HG03066 (cell line): ENCODE measurements around the gene PLCG1.

Experiments used
- ATAC-seq: cut with Tn5 transposase; IDR thresholded peaks from one replicate; pipeline ENCODE4 v1.9.1; 2021; ENCODE audit warnings: low read depth; ENCODE audit not compliant: unreplicated experiment

PLCG1 gene

DNA sequence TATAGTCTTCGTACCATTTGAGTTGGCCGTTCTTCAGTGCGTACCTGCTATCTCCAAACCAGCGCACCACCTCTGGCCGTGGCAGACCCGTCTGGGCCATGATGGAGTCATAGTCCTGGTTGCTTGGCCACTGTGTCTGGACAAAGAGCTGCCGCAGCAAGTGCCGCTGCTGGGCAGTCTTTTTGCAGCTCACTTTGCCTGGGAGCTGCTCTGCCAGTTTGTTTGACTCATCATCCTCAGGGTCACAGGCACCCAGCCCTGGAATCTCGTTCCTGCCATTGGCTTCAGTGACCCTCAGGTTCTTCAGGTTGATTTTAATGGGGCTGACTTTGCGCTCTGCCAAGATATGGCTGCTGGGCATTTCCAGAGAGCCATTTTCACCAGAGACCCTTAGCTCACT is 65.1 kb downstream of the PLCG1 start:
- ATAC-seq, result no peak

GRCh38 chr20:41203660-41204059 is 66.3 kb downstream of the PLCG1 start:
- ATAC-seq, result no peak

- no peak for ATAC-seq
Measured at GRCh38 chr20:41204304-41205265, 67.2 kb downstream of the PLCG1 start.

GRCh38 chr20:41205313-41205712 is 68.0 kb downstream of the PLCG1 start:
- ATAC-seq, result no peak

DNA sequence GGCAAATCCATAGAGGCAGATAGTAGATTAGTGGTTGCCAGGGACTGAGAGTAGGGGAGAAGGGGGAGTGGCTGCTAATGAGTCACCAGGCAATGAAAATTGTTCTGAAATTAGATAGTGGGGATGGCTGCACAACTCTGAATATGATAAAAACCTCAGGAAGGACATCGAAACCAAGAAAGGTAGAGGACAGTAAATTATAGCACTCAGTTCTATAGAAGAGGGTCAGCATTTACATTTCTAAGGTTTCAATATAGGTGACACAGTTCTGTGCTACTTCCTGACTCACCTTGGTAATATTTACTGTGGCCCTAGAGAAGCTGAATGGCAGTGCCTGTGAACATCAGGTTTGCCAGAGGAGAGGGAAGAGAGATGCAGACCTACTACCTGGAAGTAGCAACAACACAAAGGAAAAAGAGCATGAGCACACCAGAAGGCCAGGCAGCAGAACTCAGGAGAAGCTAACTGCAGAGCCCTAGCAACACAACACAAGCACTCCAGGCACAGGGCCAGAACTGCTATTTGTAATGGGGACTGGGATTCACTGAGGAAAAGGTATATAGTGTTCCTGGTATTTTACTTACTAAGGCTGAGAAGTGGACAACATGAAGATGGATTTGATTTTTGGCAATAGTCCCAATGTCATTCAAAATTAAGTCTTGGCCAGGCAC is 75.9 kb downstream of the PLCG1 start:
- ATAC-seq, result no peak

- no peak for ATAC-seq
Measured at GRCh38 chr20:41214202-41214601, 76.9 kb downstream of the PLCG1 start.

DNA sequence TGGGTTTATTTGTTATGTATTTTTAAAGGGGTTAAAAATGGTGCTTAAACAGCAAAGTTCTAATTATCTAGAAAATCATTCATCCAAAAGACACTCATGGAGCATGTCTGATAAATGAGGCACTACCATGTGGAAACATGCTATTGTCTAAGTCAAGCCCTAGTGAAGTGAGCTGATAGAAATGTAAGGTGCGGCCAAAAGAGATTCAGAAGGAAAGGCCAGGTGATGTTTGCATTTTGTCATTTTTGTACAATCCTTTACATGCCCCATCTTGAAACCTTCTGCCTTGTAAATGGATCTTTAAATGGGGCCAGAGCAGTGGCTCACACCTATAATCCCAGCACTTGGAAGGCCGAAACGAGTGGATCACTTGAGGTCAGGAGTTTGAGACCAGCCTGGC is 77.3 kb downstream of the PLCG1 start:
- no peak for ATAC-seq

DNA sequence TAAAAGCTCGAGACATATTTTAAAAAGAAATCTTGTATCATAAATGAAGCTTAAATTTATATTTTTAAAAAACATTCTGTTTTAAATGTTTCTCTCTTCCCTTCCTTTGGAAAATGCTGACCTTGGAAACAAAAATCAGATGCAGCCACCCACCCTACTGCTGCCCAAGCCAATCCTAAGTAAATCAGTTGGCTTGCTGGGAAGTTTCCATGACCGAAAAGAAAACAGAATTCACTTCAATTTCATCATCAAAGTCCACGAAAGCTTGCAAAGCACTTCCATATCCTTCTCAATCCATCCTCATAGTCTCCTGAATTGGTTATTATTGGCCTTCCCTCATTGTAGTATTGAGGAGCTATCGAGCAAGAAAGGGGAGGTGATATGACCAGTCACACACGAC is 80.1 kb downstream of the PLCG1 start:
- no peak for ATAC-seq

GRCh38 chr20:41218466-41218865 is 81.1 kb downstream of the PLCG1 start:
- no peak for ATAC-seq

GRCh38 chr20:41219824-41220223 is 82.5 kb downstream of the PLCG1 start:
- ATAC-seq, result no peak

DNA sequence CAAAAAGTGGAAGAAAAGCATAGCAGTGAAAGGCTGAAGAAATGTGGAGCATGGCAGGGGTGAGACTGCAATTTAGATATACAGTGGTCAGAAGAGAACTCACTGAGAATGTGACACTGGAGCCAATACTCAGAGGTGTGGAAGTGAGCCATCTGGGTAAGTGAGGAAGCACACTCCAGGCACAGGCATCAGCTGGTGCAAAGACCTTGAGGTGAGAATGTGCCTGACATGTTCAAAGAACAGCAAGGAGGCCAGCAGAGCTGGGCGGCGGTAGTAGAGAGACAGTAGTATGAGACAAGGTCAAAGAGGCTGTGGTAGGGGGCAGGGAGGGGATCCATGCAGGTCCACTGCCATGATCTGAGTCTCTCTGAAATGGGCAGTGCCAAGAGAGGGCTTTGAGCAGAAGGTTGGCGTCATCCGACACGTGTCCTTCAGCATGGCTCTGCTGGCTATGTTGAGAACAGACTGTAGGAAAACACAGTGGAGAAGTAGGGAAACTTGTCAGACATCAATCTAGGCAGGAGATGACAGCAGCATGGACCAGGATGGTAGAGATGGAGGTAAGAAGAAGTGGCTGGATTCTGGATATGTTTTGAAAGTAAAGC is 84.4 kb downstream of the PLCG1 start:
- no peak for ATAC-seq

GRCh38 chr20:41222296-41222695 is 85.0 kb downstream of the PLCG1 start:
- no peak for ATAC-seq

- ATAC-seq, result no peak
Measured at GRCh38 chr20:41222703-41223102, 85.4 kb downstream of the PLCG1 start.

- no peak for ATAC-seq
Measured at GRCh38 chr20:41223112-41223511, 85.8 kb downstream of the PLCG1 start.

DNA sequence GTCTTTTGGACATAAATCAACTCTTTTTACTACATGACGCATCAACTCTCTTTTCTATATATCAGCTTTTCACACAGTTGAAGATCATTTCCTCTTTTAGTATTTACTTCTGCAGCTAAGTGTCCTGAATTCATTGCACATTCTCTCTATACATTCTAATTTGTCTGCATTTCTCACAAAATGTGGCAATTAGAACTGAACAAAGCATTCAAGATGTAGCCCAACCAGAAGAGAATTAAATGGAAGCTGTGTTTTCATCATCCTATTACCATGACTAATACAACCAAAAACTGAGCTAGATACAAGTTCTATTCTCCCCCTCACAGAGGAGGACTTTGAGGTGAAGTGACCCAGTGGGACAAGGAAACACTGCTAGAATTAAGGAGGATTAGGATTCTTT is 86.9 kb downstream of the PLCG1 start:
- ATAC-seq, result no peak

- no peak for ATAC-seq
Measured at GRCh38 chr20:41225091-41225490, 87.7 kb downstream of the PLCG1 start.

GRCh38 chr20:41226426-41226825 is 89.1 kb downstream of the PLCG1 start:
- ATAC-seq, result no peak
